Thoracic aorta (tissue), 2 donors: ENCODE results near the gene PLSCR1. TPM values are rescaled to one million over a fixed set of nuclear protein-coding genes. Genes with fewer than 3 reads are reported as not detected.

ENCODE experiments used
- ATAC-seq: fragments of 150-250 bp; one replicate; pipeline ENCODE4 v1.8.0; 2017; ENCODE audit warnings: low read depth; ENCODE audit not compliant: insufficient number of reproducible peaks, low FRiP score
- DNase-seq: peaks from one replicate; pipeline ENCODE4 v3.0.0-alpha.2; 2020; ENCODE audit warnings: low spot score
- H3K27ac ChIP-seq, 2 donors: fragments of 200-600 bp; sonication (generic); 1 replicate in 1 of 2; 2 replicates in 1 of 2; pipeline ENCODE4 v1.5.1; 2016; ENCODE audit warnings: mild to moderate bottlenecking in 2 of 2, moderate library complexity in 2 of 2
- H3K27me3 ChIP-seq: fragments of 200-600 bp; sonication (generic); replicated peaks from 2 replicates; pipeline ENCODE4 v1.6.0; 2016; ENCODE audit warnings: mild to moderate bottlenecking; ENCODE audit not compliant: insufficient read depth
- H3K36me3 ChIP-seq: fragments of 200-600 bp; sonication (generic); one replicate; pipeline ENCODE4 v1.5.1; 2016
- H3K4me1 ChIP-seq, 2 donors: fragments of 200-600 bp; sonication (generic); 1 replicate in 1 of 2; 2 replicates in 1 of 2; pipeline versions ENCODE4 v1.5.1 to v1.6.0; 2016; ENCODE audit warnings: low read depth in 2 of 2, mild to moderate bottlenecking in 1 of 2; ENCODE audit not compliant: control insufficient read depth in 1 of 2
- H3K4me3 ChIP-seq: fragments of 200-600 bp; sonication (generic); 2 replicates; pipeline ENCODE4 v1.5.1; 2016; ENCODE audit warnings: mild to moderate bottlenecking
- H3K9me3 ChIP-seq: fragments of 200-600 bp; sonication (generic); 2 replicates; pipeline ENCODE4 v1.5.1; 2016
- CTCF ChIP-seq: fragments of 200-600 bp; sonication (generic); IDR thresholded peaks from one replicate; pipeline ENCODE4 v1.5.1; 2019; ENCODE audit warnings: antibody characterized with exemption
- total RNA-seq, 2 donors: library from RNA; depleted of rRNA; stranded (reverse); fragments of >200 nt; gene quantifications; one replicate each; pipeline versions ENCODE4 v1.1.0 to v1.2.3, GENCODE V29; 2016

PLSCR1 gene
- total RNA-seq, 2 donors from 2014 or later, result 116 to 565 TPM

GRCh38 chr3:146559388-146559787 is 15.0 kb upstream of the PLSCR1 start:
- Histone ChIP-seq H3K4me3 (no peak overlapping the region), H3K27ac (no peak overlapping the region), H3K4me1 (no peaks in the 10 kb centered on the region), H3K9me3 (no peaks in the 10 kb centered on the region), H3K36me3 (no peaks in the 10 kb centered on the region), H3K27me3 (no peaks in the 10 kb centered on the region)
- no peak for TF ChIP-seq CTCF
- ATAC-seq, result no peak
- DNase-seq, result no peak

- ATAC-seq, result no peak
Observed at GRCh38 chr3:146558781-146559180, 14.4 kb upstream of the PLSCR1 start.

GRCh38 chr3:146557745-146558144 is 13.3 kb upstream of the PLSCR1 start:
- no peaks in the 10 kb centered on the region for H3K27me3 ChIP-seq
- no peak overlapping the region for H3K27ac ChIP-seq
- no peaks in the 10 kb centered on the region for H3K36me3 ChIP-seq
- ATAC-seq (no peak), DNase-seq (no peak)
- no peak for TF ChIP-seq CTCF
- H3K9me3 ChIP-seq, result no peaks in the 10 kb centered on the region
- no peaks in the 10 kb centered on the region for H3K4me1 ChIP-seq
- no peak overlapping the region for H3K4me3 ChIP-seq

More at GRCh38 chr3:146558781-146559180, 14.4 kb upstream of the PLSCR1 start:
- H3K36me3 ChIP-seq, result no peaks in the 10 kb centered on the region
- no peak for DNase-seq
- no peaks in the 10 kb centered on the region for H3K27me3 ChIP-seq
- H3K27ac ChIP-seq, result no peak overlapping the region
- H3K9me3 ChIP-seq, result no peaks in the 10 kb centered on the region
- no peak overlapping the region for H3K4me3 ChIP-seq
- no peaks in the 10 kb centered on the region for H3K4me1 ChIP-seq
- no peak for TF ChIP-seq CTCF

GRCh38 chr3:146555311-146555710 is 10.9 kb upstream of the PLSCR1 start:
- Histone ChIP-seq H3K36me3 (no peaks in the 10 kb centered on the region), H3K9me3 (no peaks in the 10 kb centered on the region), H3K4me3 (no peak overlapping the region), H3K4me1 (peaks cover 4 to 11% of the 10 kb centered on the region in 2 donors), H3K27ac (no peak overlapping the region), H3K27me3 (no peaks in the 10 kb centered on the region)
- ATAC-seq (no peak), DNase-seq (no peak)
- no peak for TF ChIP-seq CTCF

- ATAC-seq (no peak), DNase-seq (no peak)
- Histone ChIP-seq H3K27me3 (no peaks in the 10 kb centered on the region), H3K4me1 (peaks cover 4 to 12% of the 10 kb centered on the region in 2 donors), H3K4me3 (no peak overlapping the region), H3K36me3 (no peaks in the 10 kb centered on the region), H3K9me3 (no peaks in the 10 kb centered on the region), H3K27ac (no peak overlapping the region)
- no peak for TF ChIP-seq CTCF
Observed at GRCh38 chr3:146554151-146554760, 9.8 kb upstream of the PLSCR1 start.
